ENCODE data around the gene SHH. TPM values are rescaled to one million over a fixed set of nuclear protein-coding genes. Genes with fewer than 3 reads are reported as not detected.

The SHH gene
- total RNA-seq, 1 experiment from 2014 or later = 22.9 TPM

- TF ChIP-seq CTCF (IDR thresholded peaks at IDR 0.05) (no peak), SIN3A (IDR thresholded peaks at IDR 0.05; ENCODE audit: borderline replicate concordance, insufficient read depth, low read depth, low read length) (no peak), POLR2AphosphoS5 (IDR thresholded peaks at IDR 0.05; ENCODE audit: low read depth, low read length) (no peak), TCF7L2 (IDR thresholded peaks at IDR 0.05; ENCODE audit: low read depth, low read length) (no peak), REST (IDR thresholded peaks at IDR 0.05; ENCODE audit: insufficient read depth in 1 of 2, low read depth in 2 of 2, low read length in 1 of 2) (no peak)
- Histone ChIP-seq H3K4me3 (ENCODE audit: low read depth in 2 of 2, low read length in 2 of 2) (no peak overlapping the region), H3K27ac (ENCODE audit: low read length) (no peak overlapping the region), H3K27me3 (ENCODE audit: control insufficient read depth, insufficient read depth, low read length) (peaks cover 2% of the 10 kb centered on the region; the same call in 1 of the 2 replicates), H3K36me3 (ENCODE audit: control insufficient read depth, insufficient read depth, low read length) (no peaks in the 10 kb centered on the region), H3K9me3 (ENCODE audit: control insufficient read depth, insufficient read depth, low read depth, low read length) (no peaks in the 10 kb centered on the region), H3K4me1 (ENCODE audit: control insufficient read depth, insufficient read depth, low read length) (peaks cover 41% of the 10 kb centered on the region)
- ChIA-PET CTCF (interaction anchor here (0.6 kb wide), 2 partner anchors 170 to 787 kb away, joined by 3 to 5 read pairs; no protein-coding TSS in a partner anchor), POLR2A (no interaction called here)
- intact Hi-C loops (cut with micrococcal nuclease; ENCODE audit: unreplicated experiment) (loop anchor here (5.0 to 10.0 kb wide), 2 partner anchors 321 to 659 kb away; no protein-coding TSS in a partner anchor), in situ Hi-C loops (cut with HindIII; ENCODE audit: low pct_unique_long_range_greater_than_20kb, low sequenced_read_pairs) (no loop called here)
- no peak for ATAC-seq
- DNase-seq (ENCODE audit: low read depth, low spot score) = no peak
- no TSS peak for BruUV-seq (replicated peaks)
Measured at GRCh38 chr7:155813546-155814315, 1.5 kb upstream of the SHH start.

GRCh38 chr7:155813125-155813524 is 862 bp upstream of the SHH start:
- Histone ChIP-seq H3K36me3 (ENCODE audit: control insufficient read depth, insufficient read depth, low read length) (no peaks in the 10 kb centered on the region), H3K4me3 (ENCODE audit: low read depth in 2 of 2, low read length in 2 of 2) (no peak overlapping the region), H3K4me1 (ENCODE audit: control insufficient read depth, insufficient read depth, low read length) (peaks cover 35% of the 10 kb centered on the region), H3K9me3 (ENCODE audit: control insufficient read depth, insufficient read depth, low read depth, low read length) (no peaks in the 10 kb centered on the region), H3K27ac (ENCODE audit: low read length) (no peak overlapping the region), H3K27me3 (ENCODE audit: control insufficient read depth, insufficient read depth, low read length) (peaks cover 2% of the 10 kb centered on the region; the same call in 1 of the 2 replicates)
- in situ Hi-C loops (cut with HindIII; ENCODE audit: low pct_unique_long_range_greater_than_20kb, low sequenced_read_pairs) = no loop called here
- ATAC-seq (no peak), DNase-seq (ENCODE audit: low read depth, low spot score) (no peak)
- intact Hi-C loops (cut with micrococcal nuclease; ENCODE audit: unreplicated experiment) = loop anchor here (5.0 to 10.0 kb wide), 2 partner anchors 322 to 659 kb away; no protein-coding TSS in a partner anchor
- ChIA-PET CTCF (interaction anchor here (0.6 kb wide), 1 partner anchor 788 kb away, joined by 3 read pairs; no protein-coding TSS in a partner anchor), POLR2A (no interaction called here)
- TF ChIP-seq SIN3A (IDR thresholded peaks at IDR 0.05; ENCODE audit: borderline replicate concordance, insufficient read depth, low read depth, low read length) (no peak), POLR2AphosphoS5 (IDR thresholded peaks at IDR 0.05; ENCODE audit: low read depth, low read length) (no peak), CTCF (IDR thresholded peaks at IDR 0.05) (no peak), TCF7L2 (IDR thresholded peaks at IDR 0.05; ENCODE audit: low read depth, low read length) (no peak), REST (IDR thresholded peaks at IDR 0.05; ENCODE audit: insufficient read depth in 1 of 2, low read depth in 2 of 2, low read length in 1 of 2) (no peak)
- BruUV-seq (replicated peaks) = no TSS peak

Data from Panc1 (cell line).